Thymus (tissue), 11 donors: ENCODE measurements around the gene LUZP1. TPM values are rescaled to one million over a fixed set of nuclear protein-coding genes. Genes with fewer than 3 reads are reported as not detected.
A peak's percentile ranks its signal among the peaks of the same experiment; 100 is the strongest.

ENCODE experiments used
- DNase-seq, 9 donors: peaks; one replicate each; pipeline ENCODE4 v3.0.0-alpha.2; 2013; ENCODE audit warnings: low spot score in 9 of 9, low read depth in 6 of 9, missing footprints in 1 of 9
- H3K27ac ChIP-seq, 2 donors: one replicate each; pipeline ENCODE4 v1.5.1; 2013; ENCODE audit warnings: control low read depth in 1 of 2, low read depth in 1 of 2, low read length in 1 of 2, mild to moderate bottlenecking in 1 of 2, moderate library complexity in 1 of 2
- H3K27me3 ChIP-seq, 2 donors: one replicate each; pipeline ENCODE4 v1.5.1; 2013; ENCODE audit warnings: low read length in 1 of 2; ENCODE audit not compliant: control insufficient read depth in 2 of 2, insufficient read depth in 1 of 2
- H3K36me3 ChIP-seq, 2 donors: one replicate each; pipeline ENCODE4 v1.5.1; 2013; ENCODE audit warnings: low read length in 1 of 2, mild to moderate bottlenecking in 1 of 2, moderate library complexity in 1 of 2; ENCODE audit not compliant: control insufficient read depth in 2 of 2, insufficient read depth in 2 of 2
- H3K4me1 ChIP-seq, 2 donors: one replicate each; pipeline ENCODE4 v1.5.1; 2013; ENCODE audit warnings: low read length in 2 of 2; ENCODE audit not compliant: control insufficient read depth in 2 of 2, insufficient read depth in 2 of 2
- H3K4me3 ChIP-seq, 2 donors: one replicate each; pipeline ENCODE4 v1.5.1; 2013; ENCODE audit warnings: low read length in 2 of 2, control low read depth in 1 of 2, mild to moderate bottlenecking in 1 of 2
- H3K9me3 ChIP-seq, 2 donors: one replicate each; pipeline ENCODE4 v1.5.1; 2013; ENCODE audit warnings: low read length in 1 of 2, mild to moderate bottlenecking in 1 of 2; ENCODE audit not compliant: control insufficient read depth in 2 of 2, insufficient read depth in 1 of 2
- WGBS: extraction: QIAGEN DNeasy Blood & Tissue Kit; methylation state at CpG from one replicate; pipeline ENCODE4 v1.1.7; 2013; 5-methylcytosine and 5-hydroxymethylcytosine counted together
- polyA plus RNA-seq: library from polyadenylated mRNA; stranded (reverse); fragments of 200-250 nt; gene quantifications from one replicate; pipeline ENCODE4 v1.2.3, GENCODE V29; 2013
- total RNA-seq: library from RNA; stranded (reverse); fragments of 120-200 nt; gene quantifications from one replicate; pipeline ENCODE4 v1.2.4, GENCODE V29; 2013
- donor health status: healthy.

LUZP1 gene
- total and polyA plus RNA-seq, 2 donors: 5.5 to 9.3 TPM

DNA sequence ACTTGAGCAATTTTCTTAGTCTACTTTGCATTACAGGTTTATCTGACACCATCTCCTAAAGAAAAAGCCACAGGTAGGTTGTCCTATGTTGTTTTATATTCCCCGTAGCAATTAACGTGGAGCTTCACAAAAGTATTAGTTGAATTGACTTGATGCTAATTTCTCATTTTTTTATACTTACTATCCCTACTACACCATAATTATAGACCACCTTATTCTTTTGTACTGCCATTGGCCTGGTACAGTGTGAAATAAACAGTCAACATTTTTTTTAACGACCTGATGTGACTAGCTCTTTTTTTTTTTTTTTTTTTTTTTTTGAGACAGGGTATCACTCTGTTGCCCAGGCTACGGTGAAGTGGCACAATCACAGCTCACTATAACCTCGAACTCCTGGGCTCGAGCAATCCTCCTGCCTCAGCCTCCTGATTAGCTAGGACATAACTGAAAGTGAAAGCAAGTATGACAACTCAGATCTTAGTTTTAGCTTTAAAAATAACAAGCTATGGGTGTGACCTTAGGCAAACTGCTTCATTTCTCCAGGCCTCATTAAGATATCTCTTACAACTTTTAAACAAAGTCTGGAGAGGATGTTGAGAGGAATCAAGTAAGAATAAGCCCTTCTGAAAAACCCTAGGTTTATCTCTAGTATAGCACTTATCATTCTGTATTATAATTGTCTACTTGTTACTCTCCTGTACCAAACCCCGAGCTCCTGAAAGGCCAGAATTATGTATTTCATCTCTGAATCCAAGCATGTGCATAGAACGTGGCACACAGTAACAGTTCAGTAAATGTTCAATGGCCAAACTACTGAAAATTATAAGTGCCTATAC lies 49.5 kb downstream of the LUZP1 start:
- Histone ChIP-seq H3K4me1 (peaks cover 0 to 2% of the 10 kb centered on the region in 2 donors), H3K4me3 (no peak overlapping the region), H3K27me3 (no peaks in the 10 kb centered on the region), H3K36me3 (no peaks in the 10 kb centered on the region), H3K27ac (peak overlapping the region; percentile 32 to 36), H3K9me3 (no peaks in the 10 kb centered on the region)
- 84% methylated on average over 8 of the region's 8 CpGs for WGBS
- peak in 1 of 9 donors; percentile 35 for DNase-seq

GRCh38 chr1:23118407-23118806 lies 50.2 kb downstream of the LUZP1 start:
- peaks cover 0 to 2% of the 10 kb centered on the region in 2 donors for H3K4me1 ChIP-seq
- no peak overlapping the region for H3K27ac ChIP-seq
- H3K27me3 ChIP-seq: no peaks in the 10 kb centered on the region
- DNase-seq: no peak
- H3K9me3 ChIP-seq: no peaks in the 10 kb centered on the region
- H3K36me3 ChIP-seq: no peaks in the 10 kb centered on the region
- no peak overlapping the region for H3K4me3 ChIP-seq

DNA sequence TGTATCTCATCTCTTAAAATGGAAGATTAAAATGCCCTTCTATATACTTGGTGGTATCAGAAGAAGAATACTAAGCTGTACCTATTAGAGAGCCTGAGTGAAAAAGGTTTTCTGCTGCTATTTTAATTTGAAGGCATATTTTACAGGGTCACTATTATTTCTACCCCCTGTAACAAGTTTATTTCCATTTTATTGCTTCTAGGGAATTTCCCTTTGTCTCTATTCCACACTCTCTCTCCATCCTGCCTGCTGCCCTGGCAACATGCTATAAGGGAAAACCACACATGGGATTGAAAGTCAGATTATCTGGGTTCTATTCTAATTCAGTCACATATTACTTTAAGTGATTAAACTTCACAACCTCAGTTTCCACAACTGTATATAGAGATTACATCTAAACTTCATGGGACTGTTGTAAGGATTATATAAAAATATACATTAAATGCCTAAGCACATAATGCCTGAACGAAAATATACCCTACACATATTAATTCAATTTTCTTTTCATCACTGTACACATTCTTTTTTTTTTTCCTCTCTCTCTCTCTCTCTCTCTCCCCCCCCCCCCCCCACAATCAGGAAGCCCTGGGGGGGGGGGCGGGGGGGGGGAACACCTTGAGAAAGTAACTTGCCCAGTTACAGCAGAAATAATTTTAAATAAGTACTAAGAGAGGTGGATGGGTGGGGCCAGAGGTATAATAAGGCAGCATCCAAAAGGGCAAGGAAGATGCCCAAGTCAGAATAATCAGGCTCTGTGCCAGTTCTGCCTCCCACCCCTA lies 51.5 kb downstream of the LUZP1 start:
- Histone ChIP-seq H3K9me3 (no peaks in the 10 kb centered on the region), H3K4me1 (peaks cover 0 to 7% of the 10 kb centered on the region in 2 donors)
- DNase-seq: no peak

GRCh38 chr1:23116216-23116836 lies 52.3 kb downstream of the LUZP1 start:
- Histone ChIP-seq H3K27me3 (no peaks in the 10 kb centered on the region), H3K9me3 (no peaks in the 10 kb centered on the region), H3K4me1 (peaks cover 2 to 13% of the 10 kb centered on the region in 2 donors), H3K27ac (no peak overlapping the region), H3K36me3 (no peaks in the 10 kb centered on the region), H3K4me3 (no peak overlapping the region)
- 98% methylated on average over 6 of the region's 6 CpGs for WGBS
- no peak for DNase-seq

More for the DNA sequence above, 51.5 kb downstream of the LUZP1 start:
- H3K27me3 ChIP-seq: no peaks in the 10 kb centered on the region
- no peaks in the 10 kb centered on the region for H3K36me3 ChIP-seq
- 68% methylated on average over 2 of the region's 2 CpGs for WGBS
- no peak overlapping the region for H3K27ac ChIP-seq
- H3K4me3 ChIP-seq: no peak overlapping the region

GRCh38 chr1:23114424-23115079 lies 54.1 kb downstream of the LUZP1 start:
- Histone ChIP-seq H3K4me3 (no peak overlapping the region), H3K9me3 (no peaks in the 10 kb centered on the region), H3K27me3 (no peaks in the 10 kb centered on the region), H3K4me1 (peaks cover 13 to 24% of the 10 kb centered on the region in 2 donors), H3K36me3 (no peaks in the 10 kb centered on the region), H3K27ac (peak overlapping the region in 1 of 2 donors; percentile 72)
- WGBS: 94% methylated on average over 6 of the region's 6 CpGs
- DNase-seq: peak in 1 of 9 donors; percentile 28

- H3K4me1 ChIP-seq: peaks cover 13 to 24% of the 10 kb centered on the region in 2 donors
- no peaks in the 10 kb centered on the region for H3K9me3 ChIP-seq
- H3K27ac ChIP-seq: peak overlapping the region in 1 of 2 donors; percentile 35
- no peaks in the 10 kb centered on the region for H3K27me3 ChIP-seq
- DNase-seq: no peak
- whole genome bisulfite sequencing: 93% methylated on average over 6 of the region's 6 CpGs
- H3K36me3 ChIP-seq: peaks cover 12 to 13% of the 10 kb centered on the region in 2 donors
- H3K4me3 ChIP-seq: no peak overlapping the region
Measured at GRCh38 chr1:23111600-23112535, 56.8 kb downstream of the LUZP1 start.

- no peak overlapping the region for H3K4me3 ChIP-seq
- WGBS: 97% methylated on average over 5 of the region's 5 CpGs
- peaks cover 14 to 18% of the 10 kb centered on the region in 2 donors for H3K36me3 ChIP-seq
- no peaks in the 10 kb centered on the region for H3K27me3 ChIP-seq
- H3K4me1 ChIP-seq: peaks cover 13 to 24% of the 10 kb centered on the region in 2 donors
- DNase-seq: no peak
- H3K9me3 ChIP-seq: no peaks in the 10 kb centered on the region
- H3K27ac ChIP-seq: no peak overlapping the region
Measured at GRCh38 chr1:23110391-23110790, 58.3 kb downstream of the LUZP1 start.

DNA sequence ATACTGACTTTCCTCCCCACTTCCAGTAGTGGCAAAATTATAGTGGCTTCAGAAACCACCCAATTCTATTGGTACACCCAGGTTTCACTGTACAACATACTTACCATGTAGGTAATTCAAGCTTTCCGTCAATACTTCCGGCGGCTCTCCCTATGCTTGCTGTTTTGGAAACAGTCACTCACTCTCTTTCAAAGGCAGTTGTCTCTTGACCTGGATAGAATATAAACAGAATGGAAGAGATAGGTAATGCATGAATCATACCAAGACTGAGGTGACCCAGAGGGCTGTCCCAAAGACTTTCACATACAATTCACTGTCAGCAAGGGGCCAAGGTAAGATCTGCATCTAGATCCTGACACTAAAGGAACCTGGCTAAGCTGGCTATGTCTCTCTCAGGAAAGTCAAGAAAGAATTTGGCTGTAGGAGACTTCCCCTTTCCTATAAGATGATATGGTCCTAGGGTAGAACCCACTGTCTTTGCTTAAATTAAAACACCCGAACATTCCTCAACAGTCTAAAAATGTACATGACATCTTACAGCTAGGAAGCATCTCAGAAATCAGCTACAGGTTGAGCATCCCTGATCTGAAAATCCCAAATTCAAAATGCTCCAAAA lies 59.6 kb downstream of the LUZP1 start:
- Histone ChIP-seq H3K4me3 (no peak overlapping the region), H3K4me1 (peaks cover 13 to 24% of the 10 kb centered on the region in 2 donors), H3K27ac (no peak overlapping the region), H3K9me3 (no peaks in the 10 kb centered on the region), H3K36me3 (peaks cover 14 to 18% of the 10 kb centered on the region in 2 donors), H3K27me3 (no peaks in the 10 kb centered on the region)
- 95% methylated on average over 4 of the region's 4 CpGs for WGBS
- no peak for DNase-seq
